Activated CD8-positive, alpha-beta T cell treated with anti-CD3 and anti-CD28 coated beads for 36 hours (primary cell): Measurements from ENCODE around the gene PVALB. TPM values are rescaled to one million over a fixed set of nuclear protein-coding genes. Genes with fewer than 3 reads are reported as not detected.

Experiments
- ATAC-seq: fragments of 200-7000 bp; cut with Tn5 transposase; one replicate; pipeline ENCODE4 v1.10.0; 2021; ENCODE audit warnings: mild to moderate bottlenecking, moderate library complexity
- CTCF ChIA-PET: fragments of 350-600 bp; sonication (Branson Sonifier 250); formaldehyde crosslinking; loops from one replicate; lab custom pipeline; 2021; ENCODE audit warnings: antibody characterized with exemption; lab: Charles Lee
- POLR2A ChIA-PET: fragments of 350-600 bp; sonication (Branson Sonifier 250); formaldehyde crosslinking; loops from one replicate; lab custom pipeline; 2021; ENCODE audit warnings: antibody characterized with exemption; lab: Charles Lee
- DNase-seq: peaks from one replicate; pipeline ENCODE4 v3.0.0-alpha.2; 2020
- H3K27ac Mint-ChIP-seq: one replicate; pipeline ENCODE4 v1.8.0; 2021; ENCODE audit warnings: mild to moderate bottlenecking, mixed read lengths
- H3K27me3 Mint-ChIP-seq: one replicate; pipeline ENCODE4 v1.8.0; 2021; ENCODE audit warnings: mixed read lengths
- H3K36me3 Mint-ChIP-seq: one replicate; pipeline ENCODE4 v1.8.0; 2021; ENCODE audit warnings: low read depth, mixed read lengths
- H3K4me1 Mint-ChIP-seq: one replicate; pipeline ENCODE4 v1.8.0; 2021; ENCODE audit warnings: low read depth, mixed read lengths
- H3K4me3 Mint-ChIP-seq: one replicate; pipeline ENCODE4 v1.8.0; 2021; ENCODE audit warnings: mild to moderate bottlenecking, moderate library complexity, mixed read lengths
- H3K9me3 Mint-ChIP-seq: one replicate; pipeline ENCODE4 v1.8.0; 2021; ENCODE audit warnings: mixed read lengths
- intact Hi-C: fragments of 100-400 bp; cut with micrococcal nuclease; formaldehyde crosslinking; loops from one replicate; pipeline ENCODE4 v1.10.0; 2022
- total RNA-seq, 2 experiments: library from RNA; stranded (reverse); gene quantifications; one replicate each; pipeline ENCODE4 v1.2.3, GENCODE V29; 2021
- TF ChIP-seq, protein P1 (sequence below): fragments of 200-600 bp; IDR thresholded peaks from one replicate; pipeline ENCODE4 v1.8.0; 2022; ENCODE audit warnings: antibody characterized with exemption, mild to moderate bottlenecking

Gene PVALB
- total RNA-seq, 2 experiments from 2014 or later: not detected

DNA sequence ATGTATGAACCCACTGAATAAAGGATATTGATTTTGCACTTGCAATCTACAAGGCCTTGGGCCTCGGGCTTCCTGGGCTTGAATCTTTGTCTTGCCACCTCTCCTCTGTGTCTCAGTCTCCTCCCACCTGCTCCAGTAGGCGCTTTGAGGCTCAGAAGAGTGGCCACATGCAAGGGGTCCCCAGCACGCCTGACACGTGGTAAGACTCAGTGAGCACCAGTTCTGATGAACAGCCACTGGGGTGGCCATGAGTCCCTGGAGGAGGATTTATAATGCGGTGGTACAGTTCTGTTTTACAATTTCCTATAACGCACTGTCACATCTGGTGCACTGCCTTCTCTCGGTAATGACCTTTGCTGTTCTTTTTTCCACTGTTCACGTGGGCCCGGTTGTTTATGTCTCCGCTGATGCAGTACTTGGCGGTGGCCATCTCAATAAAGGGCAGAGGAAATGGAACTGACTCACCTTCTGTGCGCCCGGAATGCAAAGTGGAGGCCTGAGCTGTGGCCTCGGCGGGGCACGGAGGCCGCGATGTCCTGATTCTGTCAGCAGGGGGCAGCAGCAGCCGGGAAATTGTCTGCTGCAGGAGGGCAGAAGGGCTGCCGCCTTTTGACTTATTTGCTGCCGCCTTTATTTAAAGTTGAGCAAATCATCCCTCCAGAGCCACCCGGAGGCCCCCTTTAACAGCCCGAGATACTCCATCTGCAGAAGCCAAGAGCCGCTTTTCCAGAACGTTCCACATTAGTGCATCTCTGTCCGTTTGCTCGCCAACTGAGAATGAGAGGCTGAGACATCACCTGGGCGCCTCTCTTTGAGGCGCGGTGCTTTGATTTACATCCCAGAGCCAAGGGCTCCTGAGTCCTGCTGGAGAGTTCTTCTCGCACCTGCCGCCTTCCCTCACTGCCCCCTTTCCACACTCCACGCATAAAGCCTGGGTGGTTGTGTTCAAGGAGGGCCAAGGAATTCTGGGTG lies 34.9 kb downstream of the PVALB start:
- Mint-ChIP-seq H3K4me1 (peaks cover 34% of the 10 kb centered on the region), H3K27me3 (no peaks in the 10 kb centered on the region), H3K9me3 (no peaks in the 10 kb centered on the region), H3K4me3 (peak overlapping the region; percentile 53), H3K27ac (peak overlapping the region; percentile 94), H3K36me3 (no peaks in the 10 kb centered on the region)
- ChIA-PET CTCF (interaction anchor here (0.6 to 10.4 kb wide), 17 partner anchors 8 to 418 kb away, joined by 3 to 129 read pairs (median 5); partner anchors contain the start of gene NCF4), POLR2A (interaction anchor here (0.7 to 1.5 kb wide), 3 partner anchors 74 to 223 kb away, joined by 3 to 4 read pairs (median 3); no protein-coding TSS in a partner anchor)
- DNase-seq: peak; percentile 95
- peak; percentile 98 for ATAC-seq
- intact Hi-C loops: loop anchor here (2.0 to 5.0 kb wide), 2 partner anchors 75 to 195 kb away; no protein-coding TSS in a partner anchor
- TF ChIP-seq, protein P1, sequence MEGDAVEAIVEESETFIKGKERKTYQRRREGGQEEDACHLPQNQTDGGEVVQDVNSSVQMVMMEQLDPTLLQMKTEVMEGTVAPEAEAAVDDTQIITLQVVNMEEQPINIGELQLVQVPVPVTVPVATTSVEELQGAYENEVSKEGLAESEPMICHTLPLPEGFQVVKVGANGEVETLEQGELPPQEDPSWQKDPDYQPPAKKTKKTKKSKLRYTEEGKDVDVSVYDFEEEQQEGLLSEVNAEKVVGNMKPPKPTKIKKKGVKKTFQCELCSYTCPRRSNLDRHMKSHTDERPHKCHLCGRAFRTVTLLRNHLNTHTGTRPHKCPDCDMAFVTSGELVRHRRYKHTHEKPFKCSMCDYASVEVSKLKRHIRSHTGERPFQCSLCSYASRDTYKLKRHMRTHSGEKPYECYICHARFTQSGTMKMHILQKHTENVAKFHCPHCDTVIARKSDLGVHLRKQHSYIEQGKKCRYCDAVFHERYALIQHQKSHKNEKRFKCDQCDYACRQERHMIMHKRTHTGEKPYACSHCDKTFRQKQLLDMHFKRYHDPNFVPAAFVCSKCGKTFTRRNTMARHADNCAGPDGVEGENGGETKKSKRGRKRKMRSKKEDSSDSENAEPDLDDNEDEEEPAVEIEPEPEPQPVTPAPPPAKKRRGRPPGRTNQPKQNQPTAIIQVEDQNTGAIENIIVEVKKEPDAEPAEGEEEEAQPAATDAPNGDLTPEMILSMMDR: peak; percentile 92

DNA sequence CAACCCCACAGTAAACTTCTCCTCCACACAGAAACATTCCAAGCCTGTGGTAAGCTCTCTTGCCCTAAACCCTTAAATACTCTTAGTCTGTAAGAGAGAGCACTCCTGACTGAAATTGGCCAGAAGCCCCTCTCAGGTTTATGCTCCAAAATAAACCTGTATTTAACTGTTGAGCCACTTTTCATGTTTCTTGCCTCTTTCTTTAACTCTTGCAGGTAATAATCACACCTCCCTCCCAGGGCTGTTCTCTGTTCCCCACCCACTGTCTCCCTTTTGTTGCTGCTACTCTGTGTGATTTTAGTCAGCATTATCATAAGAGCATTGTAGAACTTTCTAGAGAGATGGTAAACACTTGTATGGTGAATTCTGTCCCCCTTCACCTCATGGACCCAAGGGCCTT lies 38.8 kb downstream of the PVALB start:
- no peaks in the 10 kb centered on the region for H3K9me3 Mint-ChIP-seq
- peaks cover 48% of the 10 kb centered on the region for H3K4me1 Mint-ChIP-seq
- TF ChIP-seq, protein P1: no peak
- DNase-seq: no peak
- no peak for ATAC-seq
- no peak overlapping the region for H3K4me3 Mint-ChIP-seq
- no peaks in the 10 kb centered on the region for H3K36me3 Mint-ChIP-seq
- POLR2A ChIA-PET: interaction anchor here (1.6 kb wide), 1 partner anchor 199 kb away, joined by 4 read pairs; no protein-coding TSS in a partner anchor
- CTCF ChIA-PET: interaction anchor here (1.1 to 10.4 kb wide), 3 partner anchors 76 to 199 kb away, joined by 5 to 129 read pairs (median 35); partner anchors contain the start of gene NCF4
- peak overlapping the region; percentile 64 for H3K27ac Mint-ChIP-seq
- no peaks in the 10 kb centered on the region for H3K27me3 Mint-ChIP-seq
- intact Hi-C loops: no loop called here

DNA sequence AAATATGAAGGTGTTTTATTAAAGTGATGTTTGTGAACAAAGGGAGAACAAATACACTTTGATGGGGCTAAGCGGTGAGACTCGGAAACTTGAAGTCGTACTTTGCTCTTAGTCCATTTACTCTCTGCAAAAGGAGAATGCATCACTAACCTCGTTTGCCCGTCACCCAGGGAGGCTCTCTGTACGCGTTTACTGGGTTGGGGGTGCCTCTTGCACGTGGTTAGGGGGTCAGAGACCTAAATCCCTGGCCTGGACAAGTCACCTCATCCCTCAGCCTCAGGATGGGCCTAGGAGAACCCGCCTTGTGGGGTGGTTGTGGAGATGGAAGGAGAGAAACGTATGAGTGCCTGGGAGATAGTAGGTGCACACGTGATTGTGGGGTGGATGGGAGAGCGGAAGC lies 40.1 kb downstream of the PVALB start:
- TF ChIP-seq, protein P1: no peak
- ATAC-seq: no peak
- intact Hi-C loops: no loop called here
- no peak for DNase-seq
- Mint-ChIP-seq H3K9me3 (no peaks in the 10 kb centered on the region), H3K4me3 (peak overlapping the region; percentile 79), H3K27ac (peak overlapping the region; percentile 94), H3K4me1 (peaks cover 38% of the 10 kb centered on the region), H3K27me3 (no peaks in the 10 kb centered on the region), H3K36me3 (peaks cover 2% of the 10 kb centered on the region)
- POLR2A ChIA-PET: interaction anchor here (0.6 to 1.6 kb wide), 6 partner anchors 11 to 247 kb away, joined by 3 to 8 read pairs (median 5); partner anchors contain the start of genes EIF3D, MPST and TST
- CTCF ChIA-PET: interaction anchor here (0.7 to 10.4 kb wide), 8 partner anchors 10 to 243 kb away, joined by 3 to 129 read pairs (median 4); partner anchors contain the start of genes MPST, NCF4 and TST

DNA sequence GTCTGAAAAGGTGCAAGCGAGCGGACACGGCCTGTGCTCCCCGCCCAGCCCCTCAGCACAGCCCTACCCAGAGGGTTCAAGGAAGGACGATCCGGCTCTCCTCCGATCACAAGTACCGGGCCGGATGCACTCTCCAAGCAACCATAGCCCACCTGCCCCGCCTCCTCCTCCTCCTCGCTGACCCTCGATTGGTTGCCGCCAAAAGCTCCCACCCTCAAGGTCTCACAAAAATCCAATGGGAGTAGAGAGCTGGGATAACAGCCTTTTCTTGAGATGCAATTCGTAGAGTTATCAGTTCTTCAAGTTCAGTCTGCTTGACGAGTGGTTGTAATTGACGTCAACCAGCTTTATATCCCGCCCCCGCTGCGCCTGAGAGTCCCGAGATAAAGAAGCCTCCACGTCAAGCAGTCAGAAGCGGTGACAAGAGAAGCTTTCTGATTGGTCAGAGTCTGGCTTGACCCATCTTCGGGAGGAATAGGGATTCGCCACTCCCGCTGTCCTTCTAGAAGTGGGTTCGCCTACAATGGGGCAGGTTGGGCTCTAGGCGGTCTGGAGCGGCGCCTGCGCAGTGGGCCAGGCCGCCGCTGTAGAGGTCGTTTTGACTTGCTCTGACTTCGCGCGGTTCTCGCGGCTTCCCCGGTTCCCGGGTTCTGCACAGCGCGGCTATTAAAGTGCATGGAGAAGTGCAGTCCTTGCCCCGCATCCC lies 40.7 kb downstream of the PVALB start, which contains the start of gene IFT27:
TSS of gene IFT27 (minus strand) at position 156 of the 706 bp plus-strand sequence. CDS start 412 bp downstream, outside the sequence.
- intact Hi-C loops: no loop called here
- TF ChIP-seq, protein P1: no peak
- H3K27ac Mint-ChIP-seq: peak within 1 kb of the TSS; percentile 94
- peak; percentile 93 for ATAC-seq
- ChIA-PET POLR2A (interaction anchor here (0.6 to 1.6 kb wide), 9 partner anchors 11 to 247 kb away, joined by 3 to 8 read pairs (median 4); partner anchors contain the start of genes EIF3D, MPST and TST), CTCF (interaction anchor here (0.7 to 10.4 kb wide), 11 partner anchors 9 to 466 kb away, joined by 3 to 129 read pairs (median 4); partner anchors contain the start of genes MPST, NCF4 and TST)
- H3K36me3 Mint-ChIP-seq: peaks cover 2% of the 10 kb centered on the region
- H3K27me3 Mint-ChIP-seq: no peaks in the 10 kb centered on the region
- no peaks in the 10 kb centered on the region for H3K9me3 Mint-ChIP-seq
- peak; percentile 100 for DNase-seq
- H3K4me1 Mint-ChIP-seq: peaks cover 32% of the 10 kb centered on the region
- peak within 1 kb of the TSS; percentile 79 for H3K4me3 Mint-ChIP-seq
